GM12878 (cell line): Measurements from ENCODE around the gene MRPL23. TPM values are rescaled to one million over a fixed set of nuclear protein-coding genes. Genes with fewer than 3 reads are reported as not detected.

Source experiments
- ATAC-seq: fragments of 200-7000 bp; cut with Tn5 transposase; 3 replicates; pipeline ENCODE4 v1.9.1; 2020; ENCODE audit warnings: mild to moderate bottlenecking, moderate library complexity
- BruUV-seq: library from RNA; stranded (reverse); fragments of 400-500 nt; replicated peaks from 2 replicates; lab custom pipeline; 2021; lab: Mats Ljungman, UMichigan
- CTCF ChIA-PET: fragments of 300-600 bp; sonication (Branson Sonifier 250); formaldehyde crosslinking; extraction: SDS; loops from one replicate; lab custom pipeline; 2021; ENCODE audit warnings: inconsistent platforms; lab: Yijun Ruan, JAX
- POLR2A ChIA-PET: fragments of 350-600 bp; formaldehyde crosslinking; extraction: SDS; loops from one replicate; lab custom pipeline; 2021; ENCODE audit warnings: inconsistent platforms; lab: Charles Lee
- RAD21 ChIA-PET: fragments of 300-600 bp; sonication (Branson Sonifier 250); formaldehyde crosslinking; loops from one replicate; lab custom pipeline; 2023; ENCODE audit warnings: antibody characterized with exemption; ENCODE audit not compliant: unreplicated experiment; lab: Charles Lee
- SMC1A ChIA-PET: fragments of 300-600 bp; sonication (Branson Sonifier 250); formaldehyde crosslinking; loops from one replicate; lab custom pipeline; 2023; ENCODE audit not compliant: unreplicated experiment, uncharacterized antibody; lab: Charles Lee
- DNase-seq: peaks from one replicate; pipeline ENCODE4 v3.0.0-alpha.2; 2011; ENCODE audit warnings: low read depth, low spot score
- FAIRE-seq: peaks from 3 replicates; lab custom pipeline; 2011; peaks lifted over from hg19 to GRCh38; lab: Jason Lieb, UNC
- H2AFZ ChIP-seq: 2 replicates; pipeline ENCODE4 v1.6.0; 2011; ENCODE audit warnings: low read depth, low read length, control low read depth; ENCODE audit not compliant: control insufficient read depth
- H3K27ac ChIP-seq: 2 replicates; pipeline ENCODE4 v1.5.1; 2011; ENCODE audit warnings: control low read depth; ENCODE audit not compliant: control insufficient read depth, insufficient read depth
- H3K27me3 ChIP-seq, 2 experiments: replicated peaks in 1 of 2; 2 replicates each; pipeline versions ENCODE4 v1.6.0 to v1.6.1; 2011; ENCODE audit warnings: low read length in 1 of 2; ENCODE audit not compliant: control insufficient read depth in 2 of 2, insufficient read depth in 2 of 2
- H3K36me3 ChIP-seq, 2 experiments: 2 replicates each; pipeline ENCODE4 v1.5.1; 2011; ENCODE audit warnings: low read length in 1 of 2; ENCODE audit not compliant: control insufficient read depth in 2 of 2, insufficient read depth in 2 of 2
- H3K4me1 ChIP-seq: 2 replicates; pipeline ENCODE4 v1.6.1; 2011; ENCODE audit warnings: mild to moderate bottlenecking, low read length, moderate library complexity, mixed read lengths; ENCODE audit not compliant: control insufficient read depth, insufficient read depth
- H3K4me2 ChIP-seq: 2 replicates; pipeline ENCODE4 v1.6.0; 2011; ENCODE audit warnings: control low read depth; ENCODE audit not compliant: control insufficient read depth, insufficient read depth
- H3K4me3 ChIP-seq: fragments of 200-600 bp; sonication (generic); 2 replicates; pipeline ENCODE4 v1.5.1; 2016
- H3K79me2 ChIP-seq: 2 replicates; pipeline ENCODE4 v1.6.0; 2011; ENCODE audit warnings: low read length; ENCODE audit not compliant: control insufficient read depth, insufficient read depth
- H3K9ac ChIP-seq: 2 replicates; pipeline ENCODE4 v1.8.0; 2011; ENCODE audit warnings: low read length, control low read depth, mixed read lengths; ENCODE audit not compliant: control insufficient read depth, insufficient read depth
- H3K9me3 ChIP-seq: replicated peaks from 3 replicates; pipeline ENCODE4 v1.5.1; 2011; ENCODE audit warnings: mild to moderate bottlenecking, low read length; ENCODE audit not compliant: control insufficient read depth, insufficient read depth
- H4K20me1 ChIP-seq: 2 replicates; pipeline ENCODE4 v1.6.0; 2011; ENCODE audit not compliant: control insufficient read depth, insufficient read depth
- CHD1 ChIP-seq: IDR thresholded peaks from 2 replicates; pipeline ENCODE4 v1.6.1; 2012; ENCODE audit warnings: low read depth, low read length, improper control_type of control experiment
- CHD2 ChIP-seq: IDR thresholded peaks from 2 replicates; pipeline ENCODE4 v1.6.1; 2011; ENCODE audit warnings: low read depth, low read length, improper control_type of control experiment, borderline replicate concordance
- E4F1 ChIP-seq: fragments of 450-650 bp; IDR thresholded peaks from 2 replicates; pipeline ENCODE4 v1.6.1; 2018; ENCODE audit warnings: borderline replicate concordance, mild to moderate bottlenecking; ENCODE audit not compliant: partially characterized antibody
- FOXM1 ChIP-seq: IDR thresholded peaks from 2 replicates; pipeline ENCODE4 v1.6.1; 2012; ENCODE audit warnings: low read depth, mild to moderate bottlenecking, inconsistent platforms, low read length, moderate library complexity
- IRF3 ChIP-seq: fragments of 450-650 bp; IDR thresholded peaks from 2 replicates; pipeline ENCODE4 v1.6.1; 2014; ENCODE audit warnings: mild to moderate bottlenecking
- JUND ChIP-seq: IDR thresholded peaks from 2 replicates; pipeline ENCODE4 v1.6.1; 2012; ENCODE audit warnings: low read depth, mild to moderate bottlenecking, low read length, improper control_type of control experiment, moderate library complexity
- KDM1A ChIP-seq: fragments of 200-600 bp; sonication (generic); IDR thresholded peaks from 2 replicates; pipeline ENCODE4 v1.6.1; 2016; ENCODE audit warnings: borderline replicate concordance
- MYB ChIP-seq: fragments of 150-350 bp; IDR thresholded peaks from 2 replicates; pipeline ENCODE4 v1.6.1; 2014; ENCODE audit warnings: mild to moderate bottlenecking, low read depth, low read length, borderline replicate concordance
- POLR2AphosphoS5 ChIP-seq: IDR thresholded peaks from 2 replicates; pipeline ENCODE4 v1.6.1; 2011; ENCODE audit warnings: mild to moderate bottlenecking, low read length, inconsistent platforms
- SKIL ChIP-seq: fragments of 450-650 bp; IDR thresholded peaks from 2 replicates; pipeline ENCODE4 v1.6.1; 2017; ENCODE audit warnings: mild to moderate bottlenecking, low read depth, inconsistent platforms; ENCODE audit not compliant: poor library complexity, severe bottlenecking
- YY1 ChIP-seq: IDR thresholded peaks from 2 replicates; pipeline ENCODE4 v1.6.1; 2011; ENCODE audit warnings: low read depth, mild to moderate bottlenecking, low read length
- ZNF24 ChIP-seq: fragments of 450-650 bp; IDR thresholded peaks from 2 replicates; pipeline ENCODE4 v1.6.1; 2017; ENCODE audit warnings: antibody characterized with exemption, mild to moderate bottlenecking
- ZNF384 ChIP-seq: IDR thresholded peaks from 2 replicates; pipeline ENCODE4 v1.6.1; 2012; ENCODE audit warnings: low read depth, mild to moderate bottlenecking, low read length, improper control_type of control experiment, borderline replicate concordance
- WGBS: methylation state at CpG from one replicate; pipeline ENCODE4 v1.1.6; 2016; ENCODE audit warnings: low lambda C conversion rate; ENCODE audit not compliant: insufficient replicate concordance, insufficient coverage; ENCODE audit errors: missing lambda C conversion rate; 5-methylcytosine and 5-hydroxymethylcytosine counted together
- in situ Hi-C: fragments of 300-500 bp; cut with MboI; formaldehyde crosslinking; loops from 9 replicates; pipeline ENCODE4 v1.14.3; 2018; ENCODE audit warnings: mixed read lengths
- intact Hi-C: fragments of 100-400 bp; cut with micrococcal nuclease; formaldehyde crosslinking; loops from one replicate; pipeline ENCODE4 v1.14.2; 2022; ENCODE audit not compliant: unreplicated experiment
- polyA plus RNA-seq, 11 experiments: library from polyadenylated mRNA; depleted of rRNA in 4 of 11; unstranded in 6 of 11; stranded (reverse) in 5 of 11; fragments of >200 nt; fragmentation: Nextera tagmentation in 4 of 11; fragmentation: Illumina TruSeq in 1 of 11; extraction: Ambion mirVana in 4 of 11; extraction: Trizol in 1 of 11; gene quantifications; 1 replicate in 1 of 11; 2 replicates in 10 of 11; pipeline versions ENCODE4 v1.2.1 to v1.2.3, GENCODE V29; 2011 to 2016; ENCODE audit warnings: inconsistent platforms in 2 of 11, missing spikeins in 2 of 11, low read depth in 1 of 11
- total RNA-seq, 4 experiments: library from RNA; depleted of rRNA in 3 of 4; stranded (reverse); fragments of >200 nt in 3 of 4; fragmentation: Illumina TruSeq in 1 of 4; extraction: Trizol in 1 of 4; gene quantifications; 2 replicates each; pipeline versions ENCODE4 v1.2.1 to v1.2.3, GENCODE V29; 2013 to 2021

MRPL23 gene
- total and polyA plus RNA-seq, 10 of the 15 experiments (the other 5 are each of a cell fraction or from before 2014, with no cell fraction given), result 1.6 to 207 (median 126) TPM

GRCh38 chr11:1943576-1943975 is 3.6 kb upstream of the MRPL23 start:
- no peak for DNase-seq
- SMC1A ChIA-PET, result no interaction called here
- no peak overlapping the region for H3K4me3 ChIP-seq
- RAD21 ChIA-PET, result no interaction called here
- no peak for FAIRE-seq
- intact Hi-C loops, result no loop called here
- TF ChIP-seq MYB, result no peak
- no peak for TF ChIP-seq POLR2AphosphoS5
- TF ChIP-seq E4F1, result no peak
- TF ChIP-seq ZNF24, result 0 out of 2 replicates have a peak, but pooled peaks have one; percentile 38
- TF ChIP-seq, all 136 proteins: peak for 1
- no peak for ATAC-seq
- no peaks in the 10 kb centered on the region for H3K9me3 ChIP-seq
- no peaks in the 10 kb centered on the region for H3K4me1 ChIP-seq
- CTCF ChIA-PET, result no interaction called here
- no peak overlapping the region for H3K27ac ChIP-seq
- BruUV-seq, result no TSS peak
- no peaks in the 10 kb centered on the region for H3K27me3 ChIP-seq
- no peaks in the 10 kb centered on the region for H3K36me3 ChIP-seq
- in situ Hi-C loops, result no loop called here
- WGBS, result 67% methylated on average over 13 of the region's 15 CpGs
- H3K79me2 ChIP-seq, result no peaks in the 10 kb centered on the region
- H3K4me2 ChIP-seq, result no peak overlapping the region
- H2AFZ ChIP-seq, result no peak overlapping the region
- POLR2A ChIA-PET, result no interaction called here
- H3K9ac ChIP-seq, result no peak overlapping the region
- no peaks in the 10 kb centered on the region for H4K20me1 ChIP-seq

GRCh38 chr11:1943977-1944376 is 3.2 kb upstream of the MRPL23 start:
- no peak for ATAC-seq
- FAIRE-seq, result no peak
- no peaks in the 10 kb centered on the region for H3K9me3 ChIP-seq
- no peaks in the 10 kb centered on the region for H3K4me1 ChIP-seq
- POLR2A ChIA-PET, result no interaction called here
- BruUV-seq, result no TSS peak
- H3K4me3 ChIP-seq, result no peak overlapping the region
- H2AFZ ChIP-seq, result no peak overlapping the region
- in situ Hi-C loops, result no loop called here
- RAD21 ChIA-PET, result no interaction called here
- H3K79me2 ChIP-seq, result no peaks in the 10 kb centered on the region
- no peak for DNase-seq
- WGBS, result 74% methylated on average over 9 of the region's 9 CpGs
- CTCF ChIA-PET, result no interaction called here
- H3K9ac ChIP-seq, result no peak overlapping the region
- no peaks in the 10 kb centered on the region for H4K20me1 ChIP-seq
- intact Hi-C loops, result no loop called here
- H3K27ac ChIP-seq, result no peak overlapping the region
- no peak overlapping the region for H3K4me2 ChIP-seq
- H3K36me3 ChIP-seq, result no peaks in the 10 kb centered on the region
- SMC1A ChIA-PET, result no interaction called here
- no peaks in the 10 kb centered on the region for H3K27me3 ChIP-seq
- TF ChIP-seq SKIL, result no peak
- TF ChIP-seq IRF3, result no peak
- TF ChIP-seq ZNF384, result no peak
- no peak for TF ChIP-seq CHD2
- no peak for TF ChIP-seq YY1
- no peak for TF ChIP-seq FOXM1
- no peak for TF ChIP-seq JUND
- TF ChIP-seq KDM1A, result no peak
- no peak for TF ChIP-seq CHD1
